Astrocyte of the spinal cord (primary cell): ENCODE data around the gene TANGO2.

Experiments used
- DNase-seq: peaks from one replicate; pipeline ENCODE4 v3.0.0; 2011; ENCODE audit warnings: low read depth, low spot score
- H3K4me3 ChIP-seq: 2 replicates; pipeline ENCODE4 v1.5.1; 2011; ENCODE audit warnings: low read depth, mild to moderate bottlenecking, low read length, moderate library complexity
- CTCF ChIP-seq: IDR thresholded peaks from 2 replicates; pipeline ENCODE4 v1.5.1; 2012; ENCODE audit warnings: low read depth, mild to moderate bottlenecking, low read length, inconsistent platforms
- in situ Hi-C: cut with HindIII; loops from 2 replicates; pipeline ENCODE4 v1.10.0; 2017; ENCODE audit warnings: low sequenced_read_pairs

Gene TANGO2

DNA sequence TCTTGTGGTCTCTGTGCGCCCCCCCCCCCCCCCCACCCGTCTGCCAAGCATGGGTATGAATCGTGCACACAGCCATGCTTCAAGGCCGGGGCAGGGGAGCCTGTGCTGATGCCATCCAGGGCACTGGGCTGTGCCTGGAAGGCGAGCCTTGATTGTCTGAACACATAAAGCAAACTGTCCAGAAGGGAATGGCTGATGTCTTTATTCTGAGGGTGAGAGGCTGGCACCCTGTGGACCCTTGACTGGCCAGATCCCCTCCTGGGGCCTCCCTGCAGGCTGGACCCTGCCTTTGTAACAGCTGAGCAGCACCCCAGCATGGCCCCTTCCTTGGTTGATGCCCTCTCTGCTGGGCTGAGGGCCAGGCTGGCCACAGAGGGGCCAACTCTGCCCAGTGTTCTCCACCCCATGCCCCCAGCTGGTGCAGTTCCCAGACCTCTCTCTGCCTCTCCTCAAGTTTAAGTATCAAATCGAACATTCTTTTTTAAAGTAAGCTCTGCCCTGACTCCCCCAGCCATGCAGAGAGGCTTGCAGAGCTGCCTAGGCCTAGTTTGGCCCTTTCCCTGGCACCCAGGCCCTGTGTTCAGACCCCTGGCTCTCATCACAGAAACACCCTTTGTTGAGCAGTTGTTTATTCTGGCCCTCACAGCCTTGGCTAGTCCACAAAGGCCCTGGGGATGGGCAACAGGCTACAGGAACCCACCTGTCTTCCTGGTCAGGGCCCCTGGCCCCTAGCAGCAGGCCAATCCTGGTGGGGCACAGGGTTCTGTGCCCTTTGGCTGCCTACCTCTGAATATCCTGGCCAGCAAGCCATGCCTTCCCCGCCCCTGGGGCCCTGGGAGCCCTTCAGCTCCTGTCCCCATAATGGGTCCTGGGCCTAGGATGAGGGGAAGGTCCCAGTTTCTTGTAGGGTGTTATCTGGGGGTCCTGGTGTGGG lies 91.0 kb downstream of the TANGO2 start:
- in situ Hi-C loops: no loop called here
- no peak overlapping the region for H3K4me3 ChIP-seq
- no peak for TF ChIP-seq CTCF
- DNase-seq: no peak

- no peak for TF ChIP-seq CTCF
- H3K4me3 ChIP-seq: no peak overlapping the region
- in situ Hi-C loops: no loop called here
- DNase-seq: no peak
These were observed 92.0 kb downstream of the TANGO2 start for GRCh38 chr22:20112623-20113511.

DNA sequence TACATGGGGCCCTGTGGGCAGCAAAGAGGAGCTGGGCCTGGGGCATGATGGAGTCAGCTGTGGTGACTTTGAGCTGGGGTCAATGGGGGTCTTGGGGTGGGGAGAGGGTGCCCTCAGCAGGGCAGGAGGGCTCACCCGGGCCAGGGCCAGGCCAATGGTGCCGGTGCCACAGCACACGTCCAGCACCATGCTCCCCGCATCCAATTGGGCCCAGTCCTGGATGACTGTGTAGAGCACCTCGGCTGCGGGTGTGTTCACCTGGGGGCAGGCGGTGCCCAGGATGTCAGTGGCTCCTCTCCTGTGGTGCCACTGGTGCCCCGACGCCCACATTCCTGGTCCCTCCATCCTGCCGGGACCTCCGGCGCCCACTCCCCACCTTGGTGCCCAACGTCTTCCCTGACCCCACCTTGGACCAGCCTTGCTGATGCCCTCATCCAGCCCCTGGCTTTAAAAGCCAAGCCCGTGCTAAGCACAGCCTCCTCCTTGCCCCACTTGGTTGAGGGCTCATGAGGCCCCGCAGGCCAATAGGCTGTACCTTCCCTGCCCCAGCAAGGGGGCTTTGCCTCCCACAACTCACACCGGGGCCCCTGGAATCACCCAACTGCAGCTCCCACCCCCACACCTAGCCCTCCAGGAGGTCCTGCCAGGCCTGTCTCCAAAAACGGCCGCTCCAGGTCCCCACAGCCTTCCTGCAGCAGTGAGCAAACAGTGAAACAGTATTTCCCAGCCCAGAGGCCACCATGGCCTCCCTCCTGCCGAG lies 92.8 kb downstream of the TANGO2 start:
- in situ Hi-C loops: no loop called here
- TF ChIP-seq CTCF: no peak
- no peak overlapping the region for H3K4me3 ChIP-seq
- no peak for DNase-seq

DNA sequence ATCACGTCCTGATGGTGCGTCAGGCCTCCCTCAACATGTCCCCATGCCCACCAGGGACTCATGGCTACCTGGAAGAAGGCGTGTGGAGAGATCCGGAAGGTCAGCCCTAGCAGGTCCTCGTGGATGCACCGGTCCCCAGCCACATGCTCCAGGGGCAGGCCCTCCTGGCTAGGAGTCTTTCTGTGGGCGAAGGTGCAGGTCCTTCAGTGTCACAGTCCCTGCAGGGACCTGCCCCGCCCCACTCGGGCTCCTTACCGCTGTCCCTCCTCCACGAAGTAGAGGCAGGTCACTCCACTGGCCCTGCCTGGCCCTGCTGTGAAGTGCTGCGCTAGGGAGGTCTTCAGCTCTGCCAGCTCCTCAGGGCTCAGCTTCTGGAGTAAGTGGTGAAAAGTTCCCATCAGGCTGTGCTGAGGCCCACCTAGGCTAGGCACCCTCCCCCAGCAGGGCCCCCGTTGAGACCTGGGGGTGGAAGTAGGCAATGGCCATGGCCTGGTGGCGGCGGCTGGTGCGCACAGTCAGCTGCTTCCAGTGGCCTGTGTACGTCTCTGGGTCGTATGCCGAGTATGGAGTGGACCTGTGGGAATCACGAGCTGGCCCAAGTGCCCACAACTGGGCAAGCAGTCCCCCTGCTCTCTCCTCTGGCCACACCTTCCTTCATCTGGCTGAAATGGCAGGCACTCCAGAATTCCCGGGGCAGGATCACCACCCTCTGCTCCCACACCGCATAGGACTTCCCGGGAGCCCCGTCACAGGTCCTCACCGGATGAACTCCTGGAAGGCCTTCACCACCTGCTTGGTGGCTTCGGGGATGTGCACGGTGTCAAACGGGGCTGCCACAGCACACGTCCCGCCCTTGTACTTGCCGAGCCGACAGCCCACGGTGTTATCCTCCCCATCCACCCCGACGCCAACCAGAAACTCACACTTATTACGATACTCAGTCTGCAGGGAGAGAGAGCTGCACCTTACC lies 93.9 kb downstream of the TANGO2 start:
- DNase-seq: no peak

More for the DNA sequence above, 93.9 kb downstream of the TANGO2 start:
- H3K4me3 ChIP-seq: no peak overlapping the region
- TF ChIP-seq CTCF: no peak
- in situ Hi-C loops: no loop called here
